HG02798 (cell line): ENCODE results near the gene AP1G2.
"Not testable (repeated sequence)": the region's sequence is repeated elsewhere in the genome, so short reads cannot be mapped to it uniquely, and the experiment has no call there.

Experiments
- ATAC-seq: cut with Tn5 transposase; IDR thresholded peaks from one replicate; pipeline ENCODE4 v1.9.1; 2021; ENCODE audit warnings: mild to moderate bottlenecking; ENCODE audit not compliant: unreplicated experiment, poor library complexity

AP1G2 gene

GRCh38 chr14:23567186-23568020, at the start of gene AP1G2:
TSS of gene AP1G2 (minus strand) at chr14:23567791. CDS start at chr14:23567314, 477 bp downstream.
- peak; percentile 93 for ATAC-seq

- no peak for ATAC-seq
Observed at GRCh38 chr14:23615856-23616255, 48.3 kb upstream of the AP1G2 start.

GRCh38 chr14:23614395-23614828, 46.8 kb upstream of the AP1G2 start:
- no peak for ATAC-seq

DNA sequence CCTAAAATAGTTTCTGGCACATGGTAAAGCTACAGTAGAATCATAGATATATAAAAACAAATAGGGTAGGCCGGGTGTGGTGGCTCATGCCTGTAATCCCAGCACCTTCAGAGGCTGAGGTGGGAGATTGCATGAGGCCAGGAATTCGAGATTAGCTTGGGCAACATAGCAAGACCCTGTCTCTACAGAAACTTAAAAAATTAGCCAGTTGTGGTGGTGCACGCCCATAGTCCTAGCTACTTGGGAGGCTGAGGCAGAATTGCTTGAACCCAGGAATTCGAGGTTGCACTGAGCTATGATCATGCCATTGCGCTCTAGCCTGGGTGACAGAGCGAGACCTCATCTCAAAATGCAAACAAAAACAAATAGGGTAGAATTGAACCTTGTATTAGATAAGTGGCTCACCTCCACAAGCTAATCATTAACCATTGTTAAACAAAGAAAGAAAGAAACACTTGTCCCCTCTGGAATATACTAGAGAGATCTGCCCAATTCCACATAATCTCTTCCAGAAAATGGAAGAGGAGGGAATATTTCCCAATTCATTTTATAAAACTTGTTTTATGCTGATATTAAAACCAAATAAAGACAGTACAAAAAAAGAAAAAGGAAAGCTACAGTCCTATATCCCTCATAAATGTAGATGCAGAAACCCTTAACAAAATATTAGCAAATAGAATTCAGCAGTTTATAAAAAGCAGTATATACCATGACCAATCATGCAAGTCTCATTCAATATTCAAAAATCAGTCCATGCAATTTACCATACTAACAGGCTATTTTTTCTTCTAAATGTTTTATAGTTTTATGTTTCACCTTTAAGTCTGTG, 45.9 kb upstream of the AP1G2 start:
- ATAC-seq: no peak

- no peak for ATAC-seq
Observed at GRCh38 chr14:23612802-23613201, 45.2 kb upstream of the AP1G2 start.

GRCh38 chr14:23612354-23612732, 44.8 kb upstream of the AP1G2 start:
- no peak for ATAC-seq

DNA sequence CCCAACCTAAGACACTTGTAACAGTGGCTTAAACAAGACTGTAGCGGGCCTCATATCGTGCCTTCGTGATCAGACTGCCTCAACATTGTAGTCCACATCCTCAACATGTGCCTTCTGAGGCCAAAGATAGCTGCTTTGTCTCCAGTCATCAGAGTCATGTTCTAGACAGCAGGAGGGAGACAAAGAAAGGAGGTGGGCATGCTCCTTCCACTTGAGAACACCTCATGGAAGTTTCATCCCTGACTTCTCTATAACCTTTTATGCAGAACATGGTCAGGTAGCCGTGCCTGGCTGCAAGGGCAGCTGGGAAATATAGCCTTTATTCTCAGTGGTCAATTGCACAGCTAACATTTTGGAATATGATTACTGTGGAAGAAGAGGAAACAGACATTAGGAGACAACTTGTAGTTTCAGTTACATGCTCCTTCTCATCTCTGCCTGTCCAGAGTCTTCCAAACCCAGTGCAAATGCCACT, 43.3 kb upstream of the AP1G2 start:
- no peak for ATAC-seq

DNA sequence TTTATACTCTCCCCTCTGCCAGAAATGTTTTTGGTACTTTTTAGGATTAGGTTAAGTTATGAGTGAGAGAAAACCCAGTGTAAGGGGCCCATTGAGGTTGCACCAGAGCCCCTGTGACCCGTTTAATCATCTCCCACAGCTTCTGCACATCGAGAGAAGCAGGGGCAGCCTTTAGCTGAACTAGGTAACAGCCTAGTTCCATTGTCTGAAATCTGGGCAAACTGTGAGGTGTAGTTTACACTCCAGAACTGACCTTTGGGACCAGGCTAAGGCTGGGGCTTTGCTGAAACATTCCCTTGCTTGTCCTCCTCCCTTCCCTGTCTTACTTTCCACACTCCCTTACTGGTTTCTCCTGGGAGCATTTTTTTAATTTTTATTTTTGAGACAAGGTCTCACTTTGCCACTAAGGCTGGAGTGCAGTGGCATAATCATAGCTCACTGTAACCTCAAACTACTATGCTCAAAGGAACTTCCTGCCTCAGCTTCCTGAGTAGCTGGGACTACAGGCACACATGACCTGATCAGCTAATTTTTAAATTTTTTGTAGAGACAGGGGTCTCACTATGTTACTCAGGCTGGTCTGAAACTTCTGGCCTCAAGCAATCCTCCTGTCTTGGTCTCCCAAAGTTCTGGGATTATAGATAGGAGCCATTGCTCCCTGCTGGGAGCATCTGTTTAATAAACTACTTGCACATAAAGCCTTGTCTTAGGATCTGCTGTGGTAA, 42.7 kb upstream of the AP1G2 start:
- no peak for ATAC-seq

- not testable (repeated sequence) for ATAC-seq
Observed at GRCh38 chr14:23609411-23610089, 42.0 kb upstream of the AP1G2 start.

- no peak for ATAC-seq
Observed at GRCh38 chr14:23609001-23609400, 41.4 kb upstream of the AP1G2 start.

- ATAC-seq: no peak
Observed at GRCh38 chr14:23608454-23608853, 40.9 kb upstream of the AP1G2 start.

DNA sequence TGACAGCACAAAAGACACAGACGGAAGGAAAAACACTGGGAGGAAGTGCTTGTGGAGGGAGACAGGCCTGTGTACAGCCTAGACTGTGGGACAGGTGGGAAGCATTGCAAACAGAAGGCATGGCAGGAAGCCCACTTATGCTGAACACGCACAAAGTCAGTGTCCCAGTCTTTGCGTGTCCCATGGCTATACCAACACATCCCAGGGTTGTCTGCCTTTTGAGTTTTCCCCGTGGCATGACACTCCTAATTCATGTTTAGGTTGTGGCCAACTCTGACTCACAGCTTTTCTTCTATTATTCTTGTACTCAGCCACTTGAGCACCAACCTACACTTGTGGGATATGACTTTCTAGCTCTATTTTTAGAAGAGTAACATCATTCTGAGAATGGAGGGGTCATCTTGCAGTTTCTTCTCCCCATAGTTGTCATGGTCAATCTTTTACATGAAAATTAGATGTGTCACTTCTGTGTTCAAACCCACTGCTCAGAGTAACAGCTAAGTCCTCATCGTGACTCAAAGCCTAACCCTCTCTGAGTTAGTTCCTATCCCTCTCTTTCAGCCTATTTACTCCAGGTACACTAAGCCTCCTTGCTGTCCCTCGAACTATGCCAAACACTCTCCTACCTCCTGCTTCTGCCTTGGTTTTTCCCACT, 38.5 kb upstream of the AP1G2 start:
- peak; percentile 84 for ATAC-seq

- no peak for ATAC-seq
Observed at GRCh38 chr14:23604675-23605170, 37.1 kb upstream of the AP1G2 start.

DNA sequence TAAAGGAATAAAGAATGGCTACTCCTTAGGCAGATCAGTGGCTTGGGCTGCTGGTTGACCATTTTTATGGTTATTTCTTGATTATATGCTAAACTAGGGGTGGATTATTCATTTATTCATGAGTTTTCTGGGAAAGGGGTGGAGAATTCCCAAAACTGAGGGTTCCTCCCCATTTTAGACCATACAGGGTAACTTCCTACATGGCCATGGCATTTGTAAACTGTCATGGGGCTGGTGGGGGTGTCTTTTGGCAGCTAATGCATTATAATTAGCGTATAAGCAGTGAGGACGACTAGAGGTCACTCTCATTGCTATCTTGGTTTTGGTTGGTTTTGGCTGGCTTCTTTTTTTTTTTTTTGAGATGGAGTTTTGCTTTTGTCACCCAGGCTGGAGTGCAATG, 36.6 kb upstream of the AP1G2 start:
- ATAC-seq: no peak

GRCh38 chr14:23603103-23603502, 35.5 kb upstream of the AP1G2 start:
- ATAC-seq: no peak

- no peak for ATAC-seq
Observed at GRCh38 chr14:23602181-23603095, 34.8 kb upstream of the AP1G2 start.

DNA sequence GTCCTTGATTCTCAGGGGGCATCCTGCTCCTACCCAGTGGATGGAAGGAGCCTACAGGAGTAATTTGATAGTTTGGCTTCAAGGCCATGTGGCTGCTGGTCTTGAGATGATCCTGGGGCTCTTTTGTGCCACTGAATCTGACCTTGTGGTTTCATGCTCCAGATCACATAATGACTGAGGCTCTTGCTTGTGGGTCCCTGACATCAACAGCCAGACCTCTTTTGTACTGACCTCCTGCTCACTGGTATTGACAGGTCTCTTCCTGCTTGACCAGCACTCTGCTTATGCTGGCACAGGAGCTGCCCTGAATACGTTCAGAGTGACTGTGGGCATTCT, 34.2 kb upstream of the AP1G2 start:
- no peak for ATAC-seq

GRCh38 chr14:23601424-23601823, 33.8 kb upstream of the AP1G2 start:
- no peak for ATAC-seq
